ENCODE measurements around the gene TPT1. TPM values are rescaled to one million over a fixed set of nuclear protein-coding genes. Genes with fewer than 3 reads are reported as not detected.

TPT1 gene
- total and polyA plus RNA-seq, 2 of the 13 experiments (the other 11 are each of a cell fraction or from before 2014, with no cell fraction given): 2,953 to 3,594 TPM

DNA sequence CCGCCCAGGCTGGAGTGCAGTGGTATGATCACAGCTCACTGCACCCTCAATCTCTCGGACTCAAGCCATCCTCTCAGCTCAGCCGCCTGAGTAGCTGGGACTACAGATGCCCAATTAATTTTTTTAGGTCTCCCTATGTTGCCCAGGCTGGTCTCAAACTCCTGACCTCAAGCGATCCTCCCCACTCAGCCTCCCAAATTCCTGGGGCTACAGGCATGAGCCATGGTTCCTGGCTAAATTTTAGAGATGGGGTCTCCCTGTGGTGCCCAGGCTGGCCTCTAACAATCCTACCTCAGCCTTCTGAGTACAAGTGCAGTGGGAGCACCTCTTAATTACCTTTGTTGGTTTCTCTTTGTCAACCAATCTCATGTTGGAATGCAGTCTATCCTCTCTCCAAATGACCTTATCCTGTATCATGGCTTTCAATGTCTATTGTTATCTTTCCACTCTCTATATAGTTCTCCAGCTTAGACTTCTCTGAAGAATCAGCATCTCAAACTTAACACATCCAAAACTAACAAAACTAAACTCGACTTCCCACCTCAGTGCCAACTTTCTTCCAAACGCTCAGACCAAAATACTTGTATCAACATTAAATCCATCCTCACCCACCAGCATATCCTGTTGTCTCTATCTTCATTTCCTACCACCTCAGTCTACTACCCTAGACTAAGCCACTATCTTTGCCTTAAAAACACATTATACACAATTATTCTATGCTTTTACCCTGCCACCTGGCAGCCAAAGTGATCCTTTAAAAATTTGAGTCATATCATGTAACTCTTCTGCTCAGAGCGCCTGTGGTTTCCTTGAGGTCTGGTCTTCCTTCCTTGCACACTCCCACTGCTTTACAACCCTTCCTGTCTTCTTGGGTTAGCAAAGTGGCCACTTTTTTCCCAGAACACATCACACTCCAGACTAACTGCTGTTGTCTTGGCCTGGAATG, 6.7 kb downstream of the TPT1 start (continued):
- no peak for TF ChIP-seq EHMT2 (IDR thresholded peaks at IDR 0.05; ENCODE audit: borderline replicate concordance, low read depth, low read length)
- TF ChIP-seq, protein P1, sequence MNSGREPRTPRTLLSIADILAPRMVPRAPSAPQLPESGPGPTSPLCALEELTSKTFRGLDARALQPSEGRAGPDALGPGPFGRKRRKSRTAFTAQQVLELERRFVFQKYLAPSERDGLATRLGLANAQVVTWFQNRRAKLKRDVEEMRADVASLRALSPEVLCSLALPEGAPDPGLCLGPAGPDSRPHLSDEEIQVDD (CRISPR knock-in tag; IDR thresholded peaks at IDR 0.05; ENCODE audit: borderline replicate concordance): no peak
- no peak for TF ChIP-seq SRF (IDR thresholded peaks at IDR 0.05; ENCODE audit: low read depth, low read length)

DNA sequence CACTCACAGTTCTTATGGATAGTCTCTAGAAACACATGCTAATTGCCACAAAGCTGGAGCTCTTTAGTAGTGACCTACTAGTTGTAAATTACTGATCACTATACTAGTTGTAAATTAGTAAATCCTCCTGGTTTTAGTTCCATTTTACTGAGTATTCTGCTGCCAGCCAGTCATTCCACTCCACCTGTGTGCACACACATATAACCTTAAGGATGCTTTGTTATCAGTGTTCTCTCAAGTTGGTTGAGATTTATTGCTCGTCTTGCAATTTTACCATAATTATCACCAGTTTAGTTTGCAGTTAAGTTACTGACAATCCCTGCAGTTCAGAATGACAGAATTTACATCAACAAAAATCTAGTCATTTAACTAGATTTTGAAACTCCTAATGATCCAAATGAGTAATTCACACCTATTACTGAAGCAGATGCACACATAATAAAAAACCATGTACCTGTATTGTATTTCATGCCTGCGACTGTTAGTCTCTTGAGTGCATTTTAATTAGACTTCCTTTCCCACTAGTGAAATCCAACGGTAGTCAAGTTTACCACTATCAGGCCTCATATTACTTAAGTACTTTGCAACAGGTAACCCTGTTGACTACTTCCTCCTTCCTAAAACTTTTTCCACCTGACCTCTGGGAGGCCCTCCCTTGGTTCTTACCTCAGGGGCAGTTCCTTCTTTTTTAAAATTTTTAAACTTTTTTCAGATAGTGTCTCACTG, 7.6 kb downstream of the TPT1 start:
- no peak overlapping the region for H3K9ac ChIP-seq (ENCODE audit: insufficient read depth, low read depth, low read length)
- no peak overlapping the region for H3K27ac ChIP-seq (ENCODE audit: extremely low read length, insufficient read depth, low read length)
- intact Hi-C loops (cut with micrococcal nuclease; ENCODE audit: unreplicated experiment) (no loop called here), in situ Hi-C loops (cut with HindIII; ENCODE audit: extremely low pct_ligation_motif_present, low pct_unique_long_range_greater_than_20kb) (no loop called here)
- H3K79me2 ChIP-seq (ENCODE audit: insufficient read depth, low read length): peaks cover 9% of the 10 kb centered on the region
- DNase-seq (ENCODE audit: low spot score): no peak
- no peaks in the 10 kb centered on the region for H3K27me3 ChIP-seq (ENCODE audit: control insufficient read depth in 1 of 2, insufficient read depth in 2 of 2, low read length in 2 of 2)
- H3K36me3 ChIP-seq (replicated peaks in 1 of 2; ENCODE audit: control insufficient read depth in 1 of 2, insufficient read depth in 2 of 2, low read length in 2 of 2): peaks cover 12 to 28% of the 10 kb centered on the region in 2 experiments
- no TSS peak for BruUV-seq (replicated peaks)
- peak; percentile 32 for FAIRE-seq
- no peak overlapping the region for H3K4me2 ChIP-seq (ENCODE audit: low read depth, low read length)
- POLR2A ChIA-PET: interaction anchor here (7.2 kb wide), 1 partner anchor 8 kb away, joined by 73 read pairs; the partner anchor contains the start of gene TPT1
- peaks cover 41% of the 10 kb centered on the region for H4K20me1 ChIP-seq (ENCODE audit: insufficient read depth, low read length)
- H3K4me1 ChIP-seq (ENCODE audit: insufficient read depth, low read length): peaks cover 93% of the 10 kb centered on the region
- CTCF ChIA-PET (ENCODE audit: low intra/inter-chr PET ratio, low total read pairs): no interaction called here
- no peak overlapping the region for H3K4me3 ChIP-seq (replicated peaks in 1 of 3; ENCODE audit: insufficient read depth in 1 of 3, low read depth in 2 of 3, low read length in 3 of 3)
- WGBS (ENCODE audit: low lambda C conversion rate): 82% methylated on average over 3 of the region's 3 CpGs
- no peak for ATAC-seq
- no peaks in the 10 kb centered on the region for H3K9me3 ChIP-seq (ENCODE audit: low read length)
- no peak overlapping the region for H2AFZ ChIP-seq (ENCODE audit: low read length)
- no peak for TF ChIP-seq GABPA (IDR thresholded peaks at IDR 0.05; ENCODE audit: low read depth, low read length)
- TF ChIP-seq GABPA (CRISPR knock-in tag; IDR thresholded peaks at IDR 0.05; ENCODE audit: low read depth): 0 out of 2 replicates have a peak, but pooled peaks have one; percentile 8
- TF ChIP-seq POLR2A (IDR thresholded peaks at IDR 0.05; ENCODE audit: insufficient read depth in 1 of 2, low read depth in 2 of 2, low read length in 2 of 2): peak in 1 of 2 experiments; percentile 32; a peak in 2 of 4 replicates
- TF ChIP-seq AGO2 (optimal IDR thresholded peaks at IDR 0.05; ENCODE audit: low read depth, low read length): peak; percentile 31
- TF ChIP-seq NR2F1 (CRISPR knock-in tag; IDR thresholded peaks at IDR 0.05): no peak
- TF ChIP-seq JUNB (CRISPR knock-in tag; IDR thresholded peaks at IDR 0.05; ENCODE audit: borderline replicate concordance): no peak
- no peak for TF ChIP-seq TBP (CRISPR knock-in tag; IDR thresholded peaks at IDR 0.05)
- TF ChIP-seq, protein P2, sequence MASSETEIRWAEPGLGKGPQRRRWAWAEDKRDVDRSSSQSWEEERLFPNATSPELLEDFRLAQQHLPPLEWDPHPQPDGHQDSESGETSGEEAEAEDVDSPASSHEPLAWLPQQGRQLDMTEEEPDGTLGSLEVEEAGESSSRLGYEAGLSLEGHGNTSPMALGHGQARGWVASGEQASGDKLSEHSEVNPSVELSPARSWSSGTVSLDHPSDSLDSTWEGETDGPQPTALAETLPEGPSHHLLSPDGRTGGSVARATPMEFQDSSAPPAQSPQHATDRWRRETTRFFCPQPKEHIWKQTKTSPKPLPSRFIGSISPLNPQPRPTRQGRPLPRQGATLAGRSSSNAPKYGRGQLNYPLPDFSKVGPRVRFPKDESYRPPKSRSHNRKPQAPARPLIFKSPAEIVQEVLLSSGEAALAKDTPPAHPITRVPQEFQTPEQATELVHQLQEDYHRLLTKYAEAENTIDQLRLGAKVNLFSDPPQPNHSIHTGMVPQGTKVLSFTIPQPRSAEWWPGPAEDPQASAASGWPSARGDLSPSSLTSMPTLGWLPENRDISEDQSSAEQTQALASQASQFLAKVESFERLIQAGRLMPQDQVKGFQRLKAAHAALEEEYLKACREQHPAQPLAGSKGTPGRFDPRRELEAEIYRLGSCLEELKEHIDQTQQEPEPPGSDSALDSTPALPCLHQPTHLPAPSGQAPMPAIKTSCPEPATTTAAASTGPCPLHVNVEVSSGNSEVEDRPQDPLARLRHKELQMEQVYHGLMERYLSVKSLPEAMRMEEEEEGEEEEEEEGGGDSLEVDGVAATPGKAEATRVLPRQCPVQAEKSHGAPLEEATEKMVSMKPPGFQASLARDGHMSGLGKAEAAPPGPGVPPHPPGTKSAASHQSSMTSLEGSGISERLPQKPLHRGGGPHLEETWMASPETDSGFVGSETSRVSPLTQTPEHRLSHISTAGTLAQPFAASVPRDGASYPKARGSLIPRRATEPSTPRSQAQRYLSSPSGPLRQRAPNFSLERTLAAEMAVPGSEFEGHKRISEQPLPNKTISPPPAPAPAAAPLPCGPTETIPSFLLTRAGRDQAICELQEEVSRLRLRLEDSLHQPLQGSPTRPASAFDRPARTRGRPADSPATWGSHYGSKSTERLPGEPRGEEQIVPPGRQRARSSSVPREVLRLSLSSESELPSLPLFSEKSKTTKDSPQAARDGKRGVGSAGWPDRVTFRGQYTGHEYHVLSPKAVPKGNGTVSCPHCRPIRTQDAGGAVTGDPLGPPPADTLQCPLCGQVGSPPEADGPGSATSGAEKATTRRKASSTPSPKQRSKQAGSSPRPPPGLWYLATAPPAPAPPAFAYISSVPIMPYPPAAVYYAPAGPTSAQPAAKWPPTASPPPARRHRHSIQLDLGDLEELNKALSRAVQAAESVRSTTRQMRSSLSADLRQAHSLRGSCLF (CRISPR knock-in tag; IDR thresholded peaks at IDR 0.05; ENCODE audit: borderline replicate concordance): no peak
- no peak for TF ChIP-seq ZNF790 (CRISPR knock-in tag; IDR thresholded peaks at IDR 0.05; ENCODE audit: borderline replicate concordance)
- no peak for TF ChIP-seq NFATC3 (CRISPR knock-in tag; IDR thresholded peaks at IDR 0.05)
- TF ChIP-seq, protein P3, sequence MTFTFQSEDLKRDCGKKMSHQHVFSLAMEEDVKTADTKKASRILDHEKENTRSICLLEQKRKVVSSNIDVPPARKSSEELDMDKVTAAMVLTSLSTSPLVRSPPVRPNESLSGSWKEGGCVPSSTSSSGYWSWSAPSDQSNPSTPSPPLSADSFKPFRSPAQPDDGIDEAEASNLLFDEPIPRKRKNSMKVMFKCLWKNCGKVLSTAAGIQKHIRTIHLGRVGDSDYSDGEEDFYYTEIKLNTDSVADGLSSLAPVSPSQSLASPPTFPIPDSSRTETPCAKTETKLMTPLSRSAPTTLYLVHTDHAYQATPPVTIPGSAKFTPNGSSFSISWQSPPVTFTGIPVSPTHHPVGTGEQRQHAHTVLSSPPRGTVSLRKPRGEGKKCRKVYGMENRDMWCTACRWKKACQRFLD (CRISPR knock-in tag; IDR thresholded peaks at IDR 0.05; ENCODE audit: borderline replicate concordance): no peak

Measured in HepG2 (cell line).